ENCODE measurements around the gene AK5.
"Not testable (repeated sequence)": the region's sequence is repeated elsewhere in the genome, so short reads cannot be mapped to it uniquely, and the experiment has no call there.

The AK5 gene

DNA sequence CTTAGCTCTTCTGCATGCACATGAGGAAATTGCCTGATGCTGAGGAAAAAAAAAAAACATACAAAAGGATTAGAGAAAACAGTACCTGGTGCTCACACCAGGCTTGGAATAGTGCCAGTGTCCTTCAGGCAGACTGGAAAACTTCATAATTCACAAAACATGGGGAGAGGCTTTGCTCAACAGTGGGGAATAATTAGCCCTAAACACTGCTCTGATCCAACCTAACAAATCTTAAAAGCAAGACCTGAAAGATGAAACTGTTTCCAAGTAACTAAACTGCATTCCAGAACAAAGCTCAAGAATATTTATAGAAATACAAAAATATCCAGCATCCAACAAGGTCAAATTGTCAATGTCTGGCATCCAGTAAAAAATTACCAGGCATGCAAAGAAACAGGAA lies 124.8 kb downstream of the AK5 start:
- DNase-seq, result no peak

DNA sequence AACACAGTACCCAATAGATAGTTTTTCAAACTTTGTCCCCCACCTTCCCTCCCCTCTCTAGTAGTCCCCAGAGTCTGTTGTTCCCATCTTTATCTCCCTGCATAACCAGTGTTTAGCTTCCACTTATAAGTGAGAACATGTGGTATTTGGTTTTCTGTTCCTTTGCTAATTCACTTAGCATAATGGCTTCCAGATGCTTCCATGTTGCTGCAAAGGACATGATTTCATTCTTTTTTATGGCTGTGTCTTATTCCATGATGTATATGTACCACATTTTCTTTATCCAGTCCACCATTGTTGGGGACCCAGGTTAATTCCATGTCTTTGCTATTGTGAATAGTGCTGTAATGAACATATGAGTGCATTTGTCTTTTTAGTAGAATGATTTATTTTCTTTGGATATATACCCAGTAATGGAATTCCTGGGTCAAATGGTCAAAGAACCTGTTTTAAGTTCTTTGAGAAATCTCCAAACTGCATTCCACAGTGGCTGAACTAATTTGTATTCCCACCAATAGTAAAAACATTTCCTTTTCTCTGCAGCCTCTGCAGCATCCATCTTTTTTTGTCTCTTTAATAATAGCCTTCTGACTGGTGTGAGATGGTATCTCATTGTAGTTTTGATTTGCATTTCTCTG lies 126.0 kb downstream of the AK5 start:
- no peak for DNase-seq

DNA sequence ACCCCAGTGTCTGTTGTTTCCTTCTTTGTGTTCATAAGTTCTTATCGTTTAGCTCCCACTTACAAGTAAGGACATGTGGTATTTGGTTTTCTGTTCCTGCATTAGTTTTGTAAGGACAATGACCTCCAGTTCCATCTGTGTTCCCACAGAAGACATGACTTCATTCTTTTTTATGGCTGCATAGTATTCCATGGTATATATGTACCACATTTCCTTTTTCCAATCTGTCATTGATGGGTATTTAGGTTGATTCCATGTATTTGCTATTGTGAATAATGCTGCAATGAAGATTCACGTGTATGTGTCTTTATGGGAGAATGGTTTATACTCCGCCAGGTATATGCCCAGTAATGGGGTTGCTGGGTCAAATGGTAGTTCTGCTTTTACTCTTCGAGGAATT lies 127.1 kb downstream of the AK5 start:
- not testable (repeated sequence) for DNase-seq

DNA sequence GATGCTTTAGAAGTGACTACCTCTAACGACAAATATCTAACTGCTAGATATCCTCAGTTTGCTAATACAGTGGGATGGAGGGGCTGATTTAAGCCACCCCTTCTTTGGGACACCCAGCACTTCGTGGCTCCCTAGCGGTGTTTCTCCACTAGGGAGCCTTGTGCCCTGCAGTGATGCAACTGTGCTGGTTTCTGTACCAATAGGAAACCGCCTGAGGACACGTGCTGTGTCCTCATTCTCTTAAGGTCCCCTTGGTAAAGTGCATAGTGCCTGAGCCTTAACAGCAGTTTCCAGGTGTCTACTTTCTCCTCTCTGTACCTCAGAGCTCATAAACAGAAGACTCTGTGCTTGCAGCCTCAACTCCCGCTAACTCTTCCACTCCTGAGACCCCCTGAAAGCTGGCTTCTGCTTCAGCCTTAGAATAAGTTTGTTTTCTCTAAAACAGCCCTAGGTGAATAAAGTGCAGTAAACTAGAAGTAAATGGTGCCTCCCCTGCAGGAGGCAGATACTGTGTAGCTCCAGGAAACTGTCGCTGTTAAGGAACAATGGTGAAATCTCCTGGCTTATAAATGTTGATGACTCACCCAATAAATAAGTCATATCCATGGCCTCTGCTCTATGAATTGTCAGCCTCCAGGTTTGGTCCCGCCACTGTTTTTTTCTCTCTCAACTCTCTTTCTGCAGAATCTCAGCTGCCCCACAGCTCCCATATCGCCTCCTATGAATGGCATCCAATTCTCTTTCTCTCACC lies 130.4 kb downstream of the AK5 start:
- DNase-seq, result peak; percentile 47

DNA sequence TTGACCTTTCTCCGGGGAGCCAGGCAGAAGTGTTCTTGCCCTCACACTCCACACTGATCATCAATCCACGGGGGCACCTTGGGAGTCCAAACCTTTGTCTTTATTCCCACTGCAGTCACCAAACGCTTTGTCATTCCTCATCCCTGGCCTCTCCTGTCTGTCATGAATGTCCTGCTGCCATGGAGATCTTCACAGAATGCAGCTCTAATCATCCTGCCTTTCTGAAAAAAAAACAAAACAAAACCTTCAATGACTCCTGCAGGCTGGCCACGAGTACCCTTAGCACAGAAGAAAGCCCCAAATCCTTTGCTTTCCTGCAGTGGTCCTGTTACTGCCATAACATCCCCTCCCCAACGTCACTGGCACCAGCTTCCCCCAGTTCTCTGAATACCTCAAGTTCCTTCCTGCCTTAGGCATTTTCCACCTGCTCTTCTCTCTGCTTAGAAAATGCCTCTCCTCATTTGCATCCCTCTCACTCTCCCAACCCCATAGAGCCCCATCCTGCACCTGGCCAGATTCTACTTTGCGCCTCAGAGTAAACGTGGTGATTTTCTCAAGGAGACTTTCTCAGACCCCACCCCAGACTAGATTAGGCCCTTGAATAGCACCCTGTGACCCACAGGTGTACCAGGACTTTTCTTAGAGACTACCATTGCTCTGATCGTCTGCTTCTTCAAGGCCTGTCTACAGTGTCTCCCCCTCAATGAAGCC lies 131.2 kb downstream of the AK5 start:
- peak; percentile 47 for DNase-seq

DNA sequence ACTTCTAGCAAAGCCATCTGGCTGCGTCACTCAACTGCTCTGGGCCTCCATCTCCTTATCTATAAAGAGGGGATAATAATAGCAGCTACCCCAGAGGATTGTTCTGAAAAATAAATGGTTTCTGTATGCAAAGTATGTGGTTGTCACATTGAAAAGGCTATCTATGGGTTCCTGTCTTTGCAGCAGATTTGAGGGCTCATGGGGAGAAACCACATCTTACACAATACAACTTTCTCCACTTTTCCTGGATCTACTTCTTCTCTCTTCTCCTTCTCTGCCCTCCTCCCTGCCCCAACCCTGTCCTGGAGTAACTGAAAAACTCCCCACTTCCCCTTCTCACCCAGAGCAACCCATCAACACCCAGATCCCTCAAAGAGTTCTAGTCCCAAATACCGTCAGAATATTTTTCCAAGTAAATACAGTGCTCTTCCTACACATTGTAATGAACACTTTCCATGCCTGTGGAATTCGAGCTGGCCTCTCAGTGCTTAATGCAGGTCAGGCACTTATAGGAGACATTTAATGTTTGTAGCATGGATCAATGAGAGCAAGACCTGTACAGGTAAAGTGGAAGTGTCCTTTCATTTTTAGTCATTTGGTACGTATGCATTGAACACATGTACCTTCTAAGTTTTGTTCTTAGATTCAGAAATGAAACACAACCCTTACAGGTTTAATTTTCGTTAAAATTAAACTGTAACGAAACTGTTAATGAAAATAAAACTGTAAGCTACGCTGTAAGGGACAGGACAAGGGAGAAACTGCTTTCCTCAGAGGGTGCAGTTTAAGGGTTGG lies 131.9 kb downstream of the AK5 start:
- DNase-seq, result no peak

DNA sequence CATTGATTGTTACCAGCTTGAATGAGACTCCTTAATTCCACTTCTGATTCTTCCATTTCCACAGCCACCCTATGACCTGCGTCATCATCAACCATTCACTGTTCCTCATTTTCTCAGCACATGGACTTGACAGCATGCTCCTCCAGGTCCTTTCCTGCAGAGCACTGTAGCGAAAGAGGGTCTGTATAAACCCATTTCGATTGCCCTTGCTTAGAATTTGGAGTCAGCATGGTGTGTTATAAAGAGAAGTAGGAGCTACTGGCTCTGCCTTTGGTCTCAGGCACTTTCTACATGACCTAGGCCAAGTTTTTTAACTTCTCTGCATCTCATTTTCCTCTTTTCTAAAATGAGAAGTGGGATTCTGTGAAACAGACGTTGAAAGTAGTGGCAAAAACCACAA lies 133.8 kb downstream of the AK5 start:
- no peak for DNase-seq

DNA sequence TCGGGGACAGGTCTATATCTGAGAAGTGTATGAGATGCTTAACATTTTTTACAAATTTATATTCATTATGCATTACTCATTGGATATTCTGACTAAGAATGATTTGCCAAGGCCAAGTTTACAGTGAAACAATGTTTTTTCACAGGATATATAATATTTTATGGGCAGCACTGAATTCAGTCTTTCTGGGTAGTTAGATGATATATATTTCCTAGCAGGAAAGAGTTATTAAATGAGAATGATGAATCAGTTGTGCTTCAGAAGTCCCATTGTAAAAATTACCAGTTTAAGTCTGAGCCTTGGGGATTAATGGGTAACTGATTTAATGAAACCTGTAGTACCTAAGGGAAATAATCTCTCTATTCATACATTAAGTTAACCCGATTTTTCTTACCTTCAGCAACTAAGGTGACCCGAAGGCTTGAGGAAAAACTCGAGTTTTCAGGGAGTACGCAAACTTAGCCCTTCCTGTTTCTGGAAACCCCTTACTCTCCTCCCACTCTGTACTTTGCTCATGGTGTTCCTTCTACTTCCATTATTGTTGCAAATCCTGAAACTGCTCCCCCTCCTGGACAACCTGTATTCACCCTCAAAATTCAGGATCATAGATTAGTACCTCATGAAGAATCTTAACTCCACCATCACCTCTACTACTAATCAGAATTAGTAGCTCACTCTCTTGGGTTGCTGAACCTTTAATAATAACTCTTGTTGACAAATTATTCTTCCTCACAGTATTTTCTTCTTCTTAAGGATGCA lies 135.1 kb downstream of the AK5 start:
- no peak for DNase-seq

DNA sequence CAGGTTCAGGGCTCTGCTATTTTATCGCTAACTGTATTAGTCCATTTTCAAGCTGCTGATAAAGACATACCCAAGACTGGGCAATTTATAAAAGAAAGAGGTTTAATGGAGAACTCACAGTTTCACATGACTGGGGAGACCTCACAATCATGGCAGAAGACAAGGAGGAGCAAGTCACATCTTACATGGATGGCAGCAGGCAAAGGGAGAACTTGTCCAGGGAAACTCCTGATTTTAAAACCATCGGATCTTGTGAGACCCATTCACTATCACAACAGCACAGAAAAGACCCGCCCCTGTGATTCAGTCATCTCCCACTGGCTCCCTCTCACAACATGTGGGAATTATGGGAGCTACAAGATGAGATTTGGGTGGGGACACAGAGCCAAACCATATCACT lies 136.2 kb downstream of the AK5 start:
- DNase-seq, result not testable (repeated sequence)

DNA sequence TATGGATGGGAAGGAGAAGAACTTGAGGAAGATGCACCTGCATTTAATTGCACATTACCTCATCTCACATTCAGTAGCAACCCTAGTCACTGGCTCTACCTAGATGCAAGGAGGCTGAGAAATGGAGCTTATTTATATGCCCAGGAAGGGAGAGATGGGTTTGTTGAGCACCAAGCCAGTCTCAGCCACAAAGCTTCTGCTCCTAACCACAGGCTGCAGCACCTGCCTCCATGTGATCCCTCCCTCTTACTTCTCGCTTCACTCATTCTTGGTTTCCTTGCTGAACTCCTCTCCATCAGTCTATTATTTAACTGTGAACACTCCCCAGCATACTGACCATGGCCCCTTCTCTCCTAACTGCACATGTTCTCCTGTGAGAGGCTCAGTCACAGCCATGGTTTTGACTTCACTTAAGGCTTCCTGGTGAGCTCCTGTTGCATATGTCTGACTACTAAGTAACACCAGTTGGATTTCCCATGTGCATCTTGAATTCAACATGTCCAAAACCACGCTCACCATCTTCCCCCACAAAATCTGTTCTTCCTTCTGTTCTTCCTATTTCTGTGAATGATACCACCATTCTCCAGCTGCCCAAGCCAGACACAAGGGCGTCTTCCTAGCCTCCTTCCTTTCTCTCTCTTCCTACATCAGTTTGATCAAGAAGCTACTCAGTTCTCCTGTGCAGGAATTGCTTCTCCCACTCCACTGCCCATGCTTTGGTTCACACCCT lies 139.8 kb downstream of the AK5 start:
- DNase-seq, result no peak

DNA sequence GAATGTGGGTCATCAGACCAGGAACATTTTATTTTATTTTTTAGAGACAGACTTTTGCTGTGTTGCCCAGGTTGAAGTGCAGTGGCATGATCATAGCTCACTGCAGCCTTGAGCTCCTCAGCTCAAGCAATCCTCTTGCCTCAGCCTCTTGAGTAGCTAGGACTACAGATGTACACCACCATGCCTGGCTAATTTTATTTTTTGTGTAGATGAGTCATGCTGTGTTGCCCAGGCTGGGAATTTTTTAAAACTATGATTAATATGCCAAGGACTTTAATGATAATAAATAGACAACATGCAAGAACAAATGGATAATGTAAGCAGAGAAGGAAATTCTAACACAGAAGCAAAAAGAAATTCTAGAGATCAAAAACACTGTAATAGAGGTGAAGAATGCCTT lies 142.4 kb downstream of the AK5 start:
- no peak for DNase-seq

DNA sequence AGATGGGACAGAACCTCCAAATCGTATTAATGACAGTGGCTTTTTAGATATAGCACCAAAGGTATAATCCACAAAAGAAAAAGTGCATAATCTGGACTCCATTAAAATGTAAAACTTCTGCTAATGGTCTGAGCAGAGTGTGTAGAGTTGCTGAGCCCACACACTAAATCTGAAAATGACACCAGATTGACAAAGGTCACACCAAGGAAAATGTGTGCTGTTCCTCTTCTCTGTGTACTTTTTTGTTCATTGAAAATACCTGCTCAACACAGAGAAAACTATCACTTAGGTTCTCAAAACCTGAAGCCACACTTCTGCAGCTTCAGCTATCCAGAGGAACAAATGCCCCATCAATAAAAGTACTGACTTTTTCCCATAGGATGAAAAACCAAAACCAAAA lies 146.2 kb downstream of the AK5 start:
- no peak for DNase-seq

DNA sequence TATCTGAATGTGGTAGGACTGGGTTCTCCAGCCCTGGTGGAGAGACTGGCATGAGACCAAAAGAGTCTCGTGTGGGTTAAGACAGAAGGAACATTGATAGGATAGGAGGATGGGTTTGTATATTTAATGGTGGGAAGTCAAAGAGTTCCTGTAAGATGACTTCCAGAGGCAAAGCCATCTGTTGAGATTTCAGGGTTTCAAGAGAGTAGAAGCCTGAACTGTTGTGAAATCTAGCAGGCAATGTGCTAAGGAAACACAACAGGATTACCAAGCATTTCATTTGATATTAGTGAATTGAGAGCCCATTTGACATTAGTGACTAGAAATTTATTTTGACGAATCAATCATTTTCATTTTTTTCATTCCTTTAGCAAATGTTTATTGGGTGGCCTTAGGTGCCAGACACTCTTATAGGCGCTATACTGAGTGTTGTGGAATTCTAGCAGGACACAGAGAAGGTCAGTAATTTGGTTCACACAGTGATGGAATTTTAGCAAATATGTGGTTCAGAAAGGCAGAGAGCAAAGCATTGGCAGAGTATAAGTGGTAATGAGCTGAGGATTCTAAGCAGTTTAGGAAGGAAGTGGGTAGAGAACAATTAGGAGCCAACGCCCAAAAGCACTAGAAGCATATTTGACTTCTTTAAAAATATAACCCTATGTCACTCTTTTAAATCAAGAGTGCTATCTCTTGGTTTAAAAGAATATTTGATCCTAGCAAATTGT lies 149.3 kb downstream of the AK5 start:
- DNase-seq, result no peak

DNA sequence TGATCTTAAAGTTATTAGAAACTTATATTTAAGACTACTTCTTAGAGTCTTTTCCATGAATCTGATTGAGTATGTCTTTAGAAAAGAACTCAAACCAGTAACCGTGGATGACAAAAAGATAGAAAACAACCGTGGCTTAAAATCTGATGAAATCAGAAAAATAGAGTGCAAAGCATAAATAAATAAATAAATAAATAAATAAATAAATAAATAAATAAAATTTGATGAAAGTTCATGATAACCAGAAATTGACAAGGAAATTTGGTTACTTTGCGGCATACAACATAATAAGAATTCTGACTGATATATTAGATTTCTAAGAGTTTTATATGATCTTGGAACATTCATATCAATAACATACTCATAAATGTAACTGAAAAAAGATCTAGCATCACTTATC lies 152.1 kb downstream of the AK5 start:
- no peak for DNase-seq

DNA sequence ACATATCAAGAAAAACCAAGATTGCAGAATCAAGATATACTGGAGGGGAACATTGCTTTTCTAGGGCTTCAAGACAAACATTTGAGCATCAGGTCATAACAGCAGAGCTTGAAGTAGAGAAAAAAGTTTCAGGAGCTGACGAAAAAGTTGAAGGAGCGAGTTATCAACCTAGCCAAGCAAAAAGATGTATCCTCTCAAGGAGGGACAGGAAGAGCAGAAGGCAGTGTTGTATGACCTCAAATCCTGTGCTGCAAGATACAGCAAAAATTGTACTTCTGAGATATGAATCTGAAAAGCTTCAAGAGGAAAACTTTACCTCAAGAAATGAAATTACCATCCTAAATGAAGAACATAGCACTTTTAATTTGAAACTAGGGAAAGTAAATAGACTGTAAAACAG lies 153.1 kb downstream of the AK5 start:
- no peak for DNase-seq

DNA sequence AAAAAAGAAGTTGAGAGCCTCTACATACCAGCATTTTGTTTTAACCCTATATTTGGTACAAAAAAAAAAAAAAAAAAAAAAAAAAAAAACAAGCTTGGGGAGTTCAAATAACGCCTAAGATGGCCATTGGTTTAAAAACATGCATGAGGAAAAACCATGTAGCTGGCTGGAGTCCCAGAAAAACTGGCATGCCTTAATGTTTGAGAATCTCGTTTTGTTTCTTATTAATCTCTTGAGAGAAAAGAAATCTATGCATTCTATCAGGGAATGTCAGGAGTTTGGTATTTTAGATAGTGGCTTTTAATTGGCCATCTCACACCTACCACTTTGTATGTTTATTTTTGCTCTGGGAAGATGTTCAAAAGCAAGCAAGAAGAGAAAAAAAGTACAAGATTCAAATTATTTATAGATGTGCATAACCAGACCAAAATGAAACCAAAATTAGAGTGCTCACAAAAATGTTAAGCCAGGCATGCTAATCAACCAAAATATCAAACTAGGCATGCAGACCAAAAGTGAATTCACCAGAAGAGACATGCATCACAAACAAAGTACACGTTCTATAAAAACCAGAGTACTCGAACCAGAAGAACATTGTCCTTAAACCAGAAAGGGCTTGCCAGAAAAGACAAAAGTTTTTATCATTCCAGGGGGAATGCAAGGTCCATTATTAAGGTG lies 156.6 kb downstream of the AK5 start:
- no peak for DNase-seq

DNA sequence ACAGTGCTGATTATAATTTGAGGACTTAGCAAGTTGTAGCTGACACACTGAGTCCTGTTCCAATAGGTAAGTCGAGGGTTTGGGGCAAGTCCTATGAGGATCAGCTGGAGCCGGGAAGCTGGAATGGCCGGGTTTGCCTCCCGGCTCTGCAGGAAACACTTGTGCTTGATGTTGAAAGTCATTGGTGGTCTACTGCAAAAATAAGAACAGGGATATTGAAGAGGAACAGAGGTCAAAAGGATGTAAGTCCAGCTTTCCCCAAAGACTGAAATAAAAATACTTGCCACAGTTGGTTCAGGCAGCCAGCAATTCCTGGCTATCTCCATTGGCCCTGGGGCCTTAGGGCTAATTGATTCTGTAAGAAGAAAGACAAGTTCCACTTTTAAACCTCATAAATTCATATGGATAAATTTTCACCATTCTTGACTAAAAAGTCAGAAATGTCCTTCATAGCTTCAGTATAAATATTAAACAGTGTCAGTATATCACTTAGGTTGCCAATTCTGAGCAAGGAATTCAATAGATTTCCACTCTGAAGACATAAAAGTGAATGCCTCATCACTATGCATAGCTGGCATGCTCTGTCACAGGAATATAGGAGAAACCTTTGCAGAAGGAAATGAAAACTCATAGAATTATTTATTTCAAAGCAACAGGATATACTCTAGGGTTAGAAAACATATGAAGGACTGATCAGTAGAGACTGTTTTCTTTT lies 165.2 kb downstream of the AK5 start:
- no peak for DNase-seq

DNA sequence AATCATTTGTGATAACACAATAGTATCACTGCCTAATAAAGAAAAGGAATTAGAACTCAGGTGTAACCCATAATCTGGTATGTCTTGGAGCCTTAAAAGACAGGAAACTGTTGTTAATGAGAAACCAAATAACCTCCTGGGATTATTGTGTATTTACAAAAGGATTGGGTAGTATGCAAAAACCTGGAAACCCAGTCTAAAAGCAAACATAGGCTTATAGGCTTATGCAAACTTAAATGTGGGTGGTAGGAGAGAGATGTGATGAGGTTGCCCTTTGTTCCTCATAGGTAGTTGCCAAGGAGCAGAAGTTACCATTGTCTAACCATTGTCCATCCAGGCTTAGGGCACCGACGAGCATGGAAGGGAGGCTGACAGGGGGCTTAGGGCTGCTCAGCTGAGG lies 165.8 kb downstream of the AK5 start:
- no peak for DNase-seq

DNA sequence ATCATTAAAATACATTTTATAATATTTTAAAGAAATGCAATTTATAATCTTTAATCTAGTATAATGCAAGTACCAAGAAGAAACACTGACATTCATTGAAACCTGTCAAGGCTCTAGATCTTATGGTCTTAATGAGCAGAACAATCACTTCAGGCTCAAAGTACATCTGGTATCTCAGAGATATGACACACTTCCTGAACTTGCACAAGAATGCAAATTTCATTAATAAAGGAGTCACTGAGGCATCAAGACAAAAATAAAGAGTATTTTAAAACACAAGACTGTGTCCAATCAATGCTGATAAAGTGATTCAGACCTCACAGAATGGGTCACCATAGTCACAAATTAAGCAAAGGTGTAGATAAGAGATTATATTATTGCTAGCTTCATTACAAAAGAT lies 178.1 kb downstream of the AK5 start:
- no peak for DNase-seq

DNA sequence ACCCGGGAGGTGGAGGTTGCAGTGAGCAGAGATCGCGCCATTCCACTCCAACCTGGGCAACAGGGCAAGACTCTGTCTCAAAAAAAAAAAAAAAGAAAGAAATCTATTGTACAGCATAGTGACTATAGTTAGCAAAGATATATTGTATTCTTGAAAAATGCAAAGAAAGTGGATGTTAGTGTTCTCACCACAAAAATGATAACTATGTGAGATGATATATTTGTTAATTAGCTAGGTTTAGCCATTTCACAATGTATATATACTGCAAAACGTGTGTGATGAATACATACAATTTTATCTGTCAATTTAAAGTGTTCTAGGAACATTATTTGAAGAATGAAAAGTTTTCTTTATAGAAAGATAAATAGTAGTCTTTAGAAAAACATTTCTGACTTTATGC lies 179.9 kb downstream of the AK5 start:
- no peak for DNase-seq
